Measurements from ENCODE around the gene PRKCE. TPM values are rescaled to one million over a fixed set of nuclear protein-coding genes. Genes with fewer than 3 reads are reported as not detected.

The PRKCE gene
- total RNA-seq, 1 experiment from 2014 or later, result 21.7 TPM

DNA sequence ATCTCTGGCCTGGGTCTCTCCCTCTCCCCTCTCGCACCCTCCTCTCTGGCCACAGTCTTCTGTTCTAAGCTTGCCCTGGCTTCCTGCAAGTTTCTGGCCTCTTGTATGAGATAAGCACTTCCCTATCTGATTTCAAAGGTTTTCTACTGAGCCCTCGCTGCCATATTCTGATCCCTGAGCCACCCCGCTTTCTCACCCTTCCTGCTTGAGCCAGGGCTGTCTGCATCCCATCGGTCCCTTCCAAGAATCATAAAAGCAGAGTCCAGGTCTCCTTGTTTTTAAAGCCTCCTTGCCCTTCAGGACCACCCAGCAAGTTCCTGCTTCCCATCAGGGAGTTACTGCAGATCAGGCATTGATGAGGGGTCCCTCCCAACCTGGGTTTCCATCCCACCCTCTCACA, 110.2 kb downstream of the PRKCE start:
- Histone ChIP-seq H3K36me3 (ENCODE audit: low read depth) (no peaks in the 10 kb centered on the region), H3K27ac (no peak overlapping the region), H3K4me3 (no peak overlapping the region), H3K27me3 (ENCODE audit: insufficient read depth, low read depth) (no peaks in the 10 kb centered on the region), H2AFZ (no peak overlapping the region), H3K4me2 (no peak overlapping the region), H3K9me2 (ENCODE audit: insufficient read depth) (no peaks in the 10 kb centered on the region), H3K79me2 (ENCODE audit: low read depth) (peaks cover 16% of the 10 kb centered on the region), H3K9me3 (ENCODE audit: insufficient read depth, low read depth) (no peaks in the 10 kb centered on the region), H4K20me1 (ENCODE audit: insufficient read depth) (peaks cover 35% of the 10 kb centered on the region), H3F3A (ENCODE audit: insufficient read depth, low read depth) (no peaks in the 10 kb centered on the region), H3K4me1 (replicated peaks; ENCODE audit: insufficient read depth) (no peaks in the 10 kb centered on the region)
- intact Hi-C loops (cut with micrococcal nuclease; ENCODE audit: unreplicated experiment), result no loop called here
- ChIA-PET CTCF (interaction anchor here (0.7 kb wide), 1 partner anchor 109 kb away, joined by 7 read pairs; no protein-coding TSS in a partner anchor), POLR2A (ENCODE audit: unreplicated experiment) (interaction anchor here (0.6 kb wide), 1 partner anchor 25 kb away, joined by 3 read pairs; no protein-coding TSS in a partner anchor)
- no peak for DNase-seq
- TF ChIP-seq EZH2 (IDR thresholded peaks at IDR 0.05; ENCODE audit: low read depth) (no peak), CTCF (conservative IDR thresholded peaks at IDR 0.05) (no peak)
- BruUV-seq (replicated peaks), result no TSS peak

- no peaks in the 10 kb centered on the region for H3K36me3 ChIP-seq (ENCODE audit: low read depth)
- no peak overlapping the region for H3K27ac ChIP-seq
- no peak overlapping the region for H3K4me2 ChIP-seq
- TF ChIP-seq CTCF (conservative IDR thresholded peaks at IDR 0.05), result no peak
- no peak for TF ChIP-seq EZH2 (IDR thresholded peaks at IDR 0.05; ENCODE audit: low read depth)
- BruUV-seq (replicated peaks), result no TSS peak
- peaks cover 16% of the 10 kb centered on the region for H3K79me2 ChIP-seq (ENCODE audit: low read depth)
- ChIA-PET CTCF (no interaction called here), POLR2A (ENCODE audit: unreplicated experiment) (no interaction called here)
- no peaks in the 10 kb centered on the region for H3K9me2 ChIP-seq (ENCODE audit: insufficient read depth)
- no peak for DNase-seq
- H3K4me1 ChIP-seq (replicated peaks; ENCODE audit: insufficient read depth), result no peaks in the 10 kb centered on the region
- no peaks in the 10 kb centered on the region for H3F3A ChIP-seq (ENCODE audit: insufficient read depth, low read depth)
- H3K9me3 ChIP-seq (ENCODE audit: insufficient read depth, low read depth), result no peaks in the 10 kb centered on the region
- intact Hi-C loops (cut with micrococcal nuclease; ENCODE audit: unreplicated experiment), result no loop called here
- no peak overlapping the region for H3K4me3 ChIP-seq
- no peak overlapping the region for H2AFZ ChIP-seq
- no peaks in the 10 kb centered on the region for H3K27me3 ChIP-seq (ENCODE audit: insufficient read depth, low read depth)
- H4K20me1 ChIP-seq (ENCODE audit: insufficient read depth), result peaks cover 26% of the 10 kb centered on the region; the same call in 1 of the 2 replicates
These were observed 111.8 kb downstream of the PRKCE start for GRCh38 chr2:45763255-45763654.

- no peak for TF ChIP-seq EZH2 (IDR thresholded peaks at IDR 0.05; ENCODE audit: low read depth)
- TF ChIP-seq CTCF (conservative IDR thresholded peaks at IDR 0.05), result no peak
- Histone ChIP-seq H4K20me1 (ENCODE audit: insufficient read depth) (peaks cover 22% of the 10 kb centered on the region; the same call in 1 of the 2 replicates), H3K9me2 (ENCODE audit: insufficient read depth) (no peaks in the 10 kb centered on the region), H3K4me3 (no peak overlapping the region), H3K27me3 (ENCODE audit: insufficient read depth, low read depth) (no peaks in the 10 kb centered on the region), H3K9me3 (ENCODE audit: insufficient read depth, low read depth) (no peaks in the 10 kb centered on the region), H3K27ac (no peak overlapping the region), H2AFZ (no peak overlapping the region), H3K36me3 (ENCODE audit: low read depth) (no peaks in the 10 kb centered on the region), H3K4me1 (replicated peaks; ENCODE audit: insufficient read depth) (no peaks in the 10 kb centered on the region), H3F3A (ENCODE audit: insufficient read depth, low read depth) (no peaks in the 10 kb centered on the region), H3K4me2 (no peak overlapping the region), H3K79me2 (ENCODE audit: low read depth) (peaks cover 13% of the 10 kb centered on the region)
- ChIA-PET POLR2A (ENCODE audit: unreplicated experiment) (no interaction called here), CTCF (no interaction called here)
- DNase-seq, result no peak
- intact Hi-C loops (cut with micrococcal nuclease; ENCODE audit: unreplicated experiment), result no loop called here
- no TSS peak for BruUV-seq (replicated peaks)
These were observed 112.3 kb downstream of the PRKCE start for GRCh38 chr2:45763797-45764196.
